ENCODE measurements around the gene SCNN1A.
A peak's percentile ranks its signal among the peaks of the same experiment; 100 is the strongest.

SCNN1A gene

GRCh38 chr12:6334359-6334758, 41.0 kb downstream of the SCNN1A start:
- no peak for ATAC-seq
- TF ChIP-seq ZFP3 (CRISPR knock-in tag; IDR thresholded peaks at IDR 0.05) = no peak
- TF ChIP-seq, protein P1, sequence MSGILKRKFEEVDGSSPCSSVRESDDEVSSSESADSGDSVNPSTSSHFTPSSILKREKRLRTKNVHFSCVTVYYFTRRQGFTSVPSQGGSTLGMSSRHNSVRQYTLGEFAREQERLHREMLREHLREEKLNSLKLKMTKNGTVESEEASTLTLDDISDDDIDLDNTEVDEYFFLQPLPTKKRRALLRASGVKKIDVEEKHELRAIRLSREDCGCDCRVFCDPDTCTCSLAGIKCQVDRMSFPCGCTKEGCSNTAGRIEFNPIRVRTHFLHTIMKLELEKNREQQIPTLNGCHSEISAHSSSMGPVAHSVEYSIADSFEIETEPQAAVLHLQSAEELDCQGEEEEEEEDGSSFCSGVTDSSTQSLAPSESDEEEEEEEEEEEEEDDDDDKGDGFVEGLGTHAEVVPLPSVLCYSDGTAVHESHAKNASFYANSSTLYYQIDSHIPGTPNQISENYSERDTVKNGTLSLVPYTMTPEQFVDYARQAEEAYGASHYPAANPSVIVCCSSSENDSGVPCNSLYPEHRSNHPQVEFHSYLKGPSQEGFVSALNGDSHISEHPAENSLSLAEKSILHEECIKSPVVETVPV (CRISPR knock-in tag; IDR thresholded peaks at IDR 0.05) = no peak
- TF ChIP-seq TCF4 (CRISPR knock-in tag; IDR thresholded peaks at IDR 0.05; ENCODE audit: borderline replicate concordance) = no peak
- TF ChIP-seq ZC3H10 (CRISPR knock-in tag; IDR thresholded peaks at IDR 0.05) = no peak
- no peak for TF ChIP-seq OSR1 (CRISPR knock-in tag; IDR thresholded peaks at IDR 0.05)
- no peak for TF ChIP-seq ZNF565 (CRISPR knock-in tag; conservative IDR thresholded peaks at IDR 0.05; ENCODE audit: low read depth)
- TF ChIP-seq PATZ1 (CRISPR knock-in tag; IDR thresholded peaks at IDR 0.05; ENCODE audit: borderline replicate concordance) = no peak
- TF ChIP-seq, protein P2, sequence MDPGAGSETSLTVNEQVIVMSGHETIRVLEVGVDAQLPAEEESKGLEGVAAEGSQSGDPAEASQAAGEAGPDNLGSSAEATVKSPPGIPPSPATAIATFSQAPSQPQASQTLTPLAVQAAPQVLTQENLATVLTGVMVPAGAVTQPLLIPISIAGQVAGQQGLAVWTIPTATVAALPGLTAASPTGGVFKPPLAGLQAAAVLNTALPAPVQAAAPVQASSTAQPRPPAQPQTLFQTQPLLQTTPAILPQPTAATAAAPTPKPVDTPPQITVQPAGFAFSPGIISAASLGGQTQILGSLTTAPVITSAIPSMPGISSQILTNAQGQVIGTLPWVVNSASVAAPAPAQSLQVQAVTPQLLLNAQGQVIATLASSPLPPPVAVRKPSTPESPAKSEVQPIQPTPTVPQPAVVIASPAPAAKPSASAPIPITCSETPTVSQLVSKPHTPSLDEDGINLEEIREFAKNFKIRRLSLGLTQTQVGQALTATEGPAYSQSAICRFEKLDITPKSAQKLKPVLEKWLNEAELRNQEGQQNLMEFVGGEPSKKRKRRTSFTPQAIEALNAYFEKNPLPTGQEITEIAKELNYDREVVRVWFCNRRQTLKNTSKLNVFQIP (CRISPR knock-in tag; IDR thresholded peaks at IDR 0.05; ENCODE audit: borderline replicate concordance, low read depth) = no peak
- TF ChIP-seq RARB (CRISPR knock-in tag; IDR thresholded peaks at IDR 0.05) = no peak
- no peak for TF ChIP-seq TOX (CRISPR knock-in tag; IDR thresholded peaks at IDR 0.05; ENCODE audit: borderline replicate concordance)
- TF ChIP-seq TSHZ2 (CRISPR knock-in tag; IDR thresholded peaks at IDR 0.05) = no peak
- TF ChIP-seq CREB5 (CRISPR knock-in tag; IDR thresholded peaks at IDR 0.05; ENCODE audit: low read depth) = no peak
- TF ChIP-seq SNAI2 (CRISPR knock-in tag; IDR thresholded peaks at IDR 0.05) = no peak
- TF ChIP-seq GLIS3 (CRISPR knock-in tag; IDR thresholded peaks at IDR 0.05) = no peak
- no peak for TF ChIP-seq BACH2 (CRISPR knock-in tag; IDR thresholded peaks at IDR 0.05; ENCODE audit: borderline replicate concordance)
- TF ChIP-seq ZNF8 (CRISPR knock-in tag; IDR thresholded peaks at IDR 0.05) = no peak
- no peak for TF ChIP-seq ARNTL (CRISPR knock-in tag; IDR thresholded peaks at IDR 0.05; ENCODE audit: borderline replicate concordance, low read depth)
- no peak for TF ChIP-seq ESRRG (CRISPR knock-in tag; IDR thresholded peaks at IDR 0.05)

- peak; percentile 5 for ATAC-seq
- no peak for TF ChIP-seq ZNF70 (CRISPR knock-in tag; IDR thresholded peaks at IDR 0.05)
- TF ChIP-seq OSR1 (CRISPR knock-in tag; IDR thresholded peaks at IDR 0.05) = no peak
- no peak for TF ChIP-seq PATZ1 (CRISPR knock-in tag; IDR thresholded peaks at IDR 0.05; ENCODE audit: borderline replicate concordance)
- no peak for TF ChIP-seq ZNF8 (CRISPR knock-in tag; IDR thresholded peaks at IDR 0.05)
- no peak for TF ChIP-seq TSHZ2 (CRISPR knock-in tag; IDR thresholded peaks at IDR 0.05)
- no peak for TF ChIP-seq SNAI2 (CRISPR knock-in tag; IDR thresholded peaks at IDR 0.05)
- TF ChIP-seq ZNF565 (CRISPR knock-in tag; conservative IDR thresholded peaks at IDR 0.05; ENCODE audit: low read depth) = no peak
- TF ChIP-seq BACH2 (CRISPR knock-in tag; IDR thresholded peaks at IDR 0.05; ENCODE audit: borderline replicate concordance) = no peak
- TF ChIP-seq ZFP3 (CRISPR knock-in tag; IDR thresholded peaks at IDR 0.05) = no peak
- TF ChIP-seq, protein P1 (CRISPR knock-in tag; IDR thresholded peaks at IDR 0.05) = no peak
- TF ChIP-seq PPARA (CRISPR knock-in tag; IDR thresholded peaks at IDR 0.05; ENCODE audit: borderline replicate concordance) = no peak
- no peak for TF ChIP-seq RARB (CRISPR knock-in tag; IDR thresholded peaks at IDR 0.05)
- TF ChIP-seq ESRRG (CRISPR knock-in tag; IDR thresholded peaks at IDR 0.05) = no peak
- TF ChIP-seq TCF4 (CRISPR knock-in tag; IDR thresholded peaks at IDR 0.05; ENCODE audit: borderline replicate concordance) = no peak
- no peak for TF ChIP-seq GLIS3 (CRISPR knock-in tag; IDR thresholded peaks at IDR 0.05)
- TF ChIP-seq TOX (CRISPR knock-in tag; IDR thresholded peaks at IDR 0.05; ENCODE audit: borderline replicate concordance) = no peak
Measured at GRCh38 chr12:6333566-6333965, 41.8 kb downstream of the SCNN1A start.
